NCI-H146 treated with DMSO at 0.1 percent for 48 hours (cell line): Measurements from ENCODE around the gene AURKB.
"Not testable (repeated sequence)": the region's sequence is repeated elsewhere in the genome, so short reads cannot be mapped to it uniquely, and the experiment has no call there.

Source experiments
- DNase-seq: peaks from one replicate; lab custom pipeline; 2025; ENCODE audit not compliant: unreplicated experiment; lab: John Stamatoyannopoulos, UW

AURKB gene

DNA sequence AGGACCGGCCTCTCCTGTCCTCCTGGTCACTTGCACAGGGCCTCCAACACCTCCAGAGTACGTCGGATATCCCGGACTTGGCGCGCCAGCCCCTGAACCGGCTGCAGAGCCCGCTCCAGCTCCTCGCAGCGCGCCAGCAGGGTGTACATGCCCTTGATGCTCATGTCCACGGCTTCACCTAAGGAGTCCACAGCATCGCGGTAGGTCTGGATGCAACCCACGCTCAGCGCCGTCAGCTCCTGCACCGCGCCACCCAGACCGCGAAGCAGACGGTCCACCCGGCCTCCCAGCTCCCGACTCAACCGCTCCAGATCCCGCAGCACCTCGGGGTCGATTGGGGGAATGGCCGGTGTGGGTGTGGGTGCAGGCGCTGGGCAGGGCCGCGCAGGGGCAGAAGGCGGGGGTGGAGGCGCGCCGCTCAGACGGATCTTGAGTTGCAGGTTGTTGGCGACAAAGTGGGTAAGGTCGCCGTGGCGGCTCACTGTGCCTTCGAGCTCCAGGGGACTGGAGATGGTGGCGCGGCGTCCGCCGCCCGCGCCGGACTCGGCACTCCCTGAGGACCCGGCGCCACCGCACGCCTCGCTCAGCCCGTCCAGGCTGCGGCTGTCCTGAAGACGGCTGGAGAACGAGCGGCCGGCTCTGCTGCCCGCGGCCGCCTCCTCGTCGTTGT is 21.2 kb downstream of the AURKB start:
- no peak for DNase-seq

DNA sequence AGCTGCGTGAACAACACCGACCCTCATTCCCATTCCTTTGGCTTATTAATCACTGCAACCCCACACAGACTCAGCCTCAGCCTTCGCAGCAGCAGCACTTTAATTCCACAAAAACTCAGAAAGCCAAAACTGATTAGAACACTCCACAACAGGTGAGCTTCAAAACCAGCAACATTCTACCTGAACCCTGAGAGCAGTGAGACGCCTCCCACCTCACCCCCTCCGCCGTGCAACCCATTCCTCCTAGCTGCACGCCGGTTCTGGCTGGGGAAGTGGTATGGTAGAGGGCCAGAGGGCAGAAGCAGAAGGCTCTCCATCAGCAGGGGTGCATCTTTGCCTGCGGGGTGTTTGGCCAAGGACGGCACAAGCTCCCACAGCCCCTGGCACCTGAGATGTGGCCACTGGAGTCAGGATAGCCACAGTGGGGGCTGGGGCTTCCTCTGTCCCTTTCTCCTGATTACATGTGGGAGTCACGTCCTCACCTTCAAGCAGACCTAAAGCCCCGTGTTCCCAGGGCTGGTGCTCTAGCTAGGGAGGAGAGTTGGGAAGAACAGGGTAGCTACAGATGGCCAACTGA is 22.0 kb downstream of the AURKB start:
- DNase-seq: no peak

DNA sequence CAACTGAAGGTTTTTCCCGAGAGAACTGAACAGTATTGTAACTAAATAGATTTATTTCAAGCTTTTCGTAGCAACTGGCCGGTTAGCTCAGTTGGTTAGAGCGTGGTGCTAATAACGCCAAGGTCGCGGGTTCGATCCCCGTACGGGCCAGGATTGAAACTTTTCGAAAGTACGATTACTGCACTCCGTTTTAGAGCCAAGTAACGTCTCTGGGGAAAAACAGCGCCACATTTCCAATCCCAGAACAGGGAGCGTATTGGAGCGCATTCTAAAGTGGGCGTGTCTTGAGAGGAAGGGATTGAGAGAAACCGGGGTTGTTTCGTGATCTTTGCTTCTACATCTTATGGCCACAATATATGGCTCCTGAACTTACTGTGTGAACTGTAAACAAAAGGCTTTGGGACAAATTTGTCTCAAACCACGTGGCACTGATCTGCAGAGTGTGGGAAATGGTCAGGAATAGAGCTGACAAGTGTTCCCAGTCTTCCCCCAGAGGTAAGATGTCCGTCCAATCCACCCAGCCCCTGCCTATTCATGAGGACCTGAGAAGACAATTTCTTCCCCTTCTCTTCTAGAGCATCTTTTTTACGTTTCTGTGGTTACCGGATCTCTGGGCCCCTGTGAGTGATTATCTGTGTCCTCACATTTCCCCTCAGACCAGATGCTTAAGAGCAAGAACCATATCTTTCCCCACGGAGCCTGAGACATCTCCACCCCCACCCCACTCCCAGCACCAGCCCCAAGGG is 22.7 kb downstream of the AURKB start:
- peak; percentile 98 for DNase-seq

DNA sequence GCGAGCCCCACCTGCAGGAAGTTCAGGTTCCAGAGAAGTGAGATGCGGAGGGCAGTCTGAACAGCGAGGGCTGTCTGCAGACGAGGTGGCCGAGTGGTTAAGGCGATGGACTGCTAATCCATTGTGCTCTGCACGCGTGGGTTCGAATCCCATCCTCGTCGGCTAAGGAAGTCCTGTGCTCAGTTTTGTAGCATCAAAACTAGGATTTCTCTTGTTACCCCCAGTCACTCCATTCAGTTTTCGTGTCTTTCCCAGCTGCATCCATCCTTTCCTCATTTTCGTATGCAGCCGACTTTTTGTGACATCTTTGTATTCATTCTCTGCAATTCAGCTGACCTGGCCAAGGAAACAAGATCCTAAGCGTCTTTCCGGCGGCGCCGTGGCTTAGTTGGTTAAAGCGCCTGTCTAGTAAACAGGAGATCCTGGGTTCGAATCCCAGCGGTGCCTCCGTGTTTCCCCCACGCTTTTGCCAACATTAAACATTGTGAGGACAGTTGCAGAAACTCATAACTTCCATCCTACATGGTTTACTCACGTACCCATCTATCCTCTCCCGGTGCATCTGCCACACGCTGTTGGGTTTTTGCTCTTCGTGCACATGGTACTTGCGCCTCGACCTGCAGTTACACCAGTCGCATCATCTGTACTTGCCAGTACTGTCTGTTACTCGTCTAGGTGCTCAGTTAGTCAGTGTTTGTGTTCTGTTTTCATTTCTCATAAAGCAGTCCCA is 23.4 kb downstream of the AURKB start:
- peak; percentile 99 for DNase-seq

DNA sequence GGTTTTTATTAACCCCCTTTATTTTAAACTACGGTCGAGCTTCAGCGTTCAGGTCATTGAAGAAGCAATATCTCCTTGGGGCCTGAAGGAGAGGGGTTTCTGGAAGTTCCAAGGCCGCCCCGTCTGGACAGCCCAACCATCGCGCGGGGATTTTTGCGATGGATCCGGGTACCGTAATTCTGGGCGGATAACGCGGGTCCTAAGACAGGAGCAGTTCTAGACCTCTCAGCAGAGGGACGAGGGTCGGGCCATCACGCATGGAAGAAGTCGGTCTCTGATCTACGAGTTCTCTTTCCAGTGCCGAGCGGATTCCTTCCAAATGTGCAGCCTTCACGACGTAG is 24.0 kb downstream of the AURKB start:
- no peak for DNase-seq

DNA sequence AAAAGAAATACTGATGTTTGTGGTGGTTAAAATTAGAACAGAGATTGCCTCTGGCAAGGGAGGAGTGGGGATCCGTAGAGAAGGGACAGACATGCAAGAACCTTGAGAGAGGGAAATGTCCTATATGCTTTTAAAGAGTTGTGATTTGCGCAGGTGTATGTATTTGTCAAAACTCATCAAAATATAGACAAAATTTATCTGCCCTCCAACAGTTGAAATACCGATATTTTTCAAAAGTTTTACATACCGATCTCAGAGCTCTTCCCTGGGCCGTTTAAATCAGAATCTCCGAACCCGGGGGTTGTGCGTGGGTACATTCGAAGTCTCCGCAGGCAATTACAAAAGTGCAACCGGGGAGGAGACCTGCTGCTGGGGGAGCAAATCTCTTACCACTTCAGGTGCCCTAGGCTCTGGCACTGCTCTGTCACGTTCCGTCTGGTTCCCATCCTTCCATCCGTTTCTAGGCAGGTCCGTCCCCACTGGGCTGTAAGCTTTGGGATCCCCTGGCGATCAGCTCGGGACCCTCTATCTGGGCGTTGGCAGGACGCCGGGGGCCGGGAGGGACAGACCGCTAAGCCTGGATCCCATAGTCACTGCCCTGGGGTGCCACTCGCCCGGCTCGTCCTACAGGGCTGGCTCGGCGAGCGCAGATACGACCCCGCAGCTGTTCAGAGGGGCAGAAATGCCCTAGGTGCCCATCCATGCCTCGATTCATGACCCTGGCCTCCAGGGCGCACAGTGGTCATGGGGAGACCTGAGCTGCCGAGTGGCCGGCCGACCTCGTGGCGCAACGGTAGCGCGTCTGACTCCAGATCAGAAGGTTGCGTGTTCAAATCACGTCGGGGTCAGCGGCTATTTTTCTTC is 24.6 kb downstream of the AURKB start:
- DNase-seq: peak; percentile 68

DNA sequence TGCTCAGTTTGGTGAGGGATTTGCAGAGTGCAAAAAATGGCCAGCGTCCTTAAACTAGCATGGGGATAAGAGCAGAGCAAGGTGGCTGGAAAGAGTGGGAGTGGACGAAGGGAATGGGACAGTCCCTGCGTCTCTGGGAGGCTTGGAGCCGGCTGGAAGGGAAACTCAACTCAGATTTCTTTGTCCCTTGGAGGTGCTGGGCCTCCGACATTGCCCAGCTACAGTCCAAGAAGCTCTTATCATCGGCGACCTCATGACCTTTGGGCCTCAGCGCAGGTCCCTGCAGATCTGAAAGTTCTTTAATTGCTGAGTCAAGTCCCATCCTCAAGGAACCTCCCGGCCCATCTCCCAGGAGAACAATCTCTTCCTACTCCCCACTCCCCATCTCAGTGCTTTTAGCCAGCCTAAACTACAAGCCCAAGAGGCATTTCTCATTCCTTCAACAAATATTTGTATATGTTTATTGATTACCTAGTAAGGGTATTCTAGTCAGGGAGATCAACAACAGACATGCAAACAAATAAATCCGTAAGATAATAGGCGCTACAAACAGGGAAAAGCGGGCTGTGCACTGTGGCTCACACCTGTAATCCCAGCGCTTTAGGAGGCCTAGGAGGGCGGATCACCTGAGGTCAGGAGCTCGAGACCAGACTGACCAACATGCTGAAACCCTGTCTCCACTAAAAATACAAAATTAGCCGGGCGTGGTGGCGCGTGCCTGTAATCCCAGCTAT is 33.2 kb downstream of the AURKB start:
- no peak for DNase-seq

DNA sequence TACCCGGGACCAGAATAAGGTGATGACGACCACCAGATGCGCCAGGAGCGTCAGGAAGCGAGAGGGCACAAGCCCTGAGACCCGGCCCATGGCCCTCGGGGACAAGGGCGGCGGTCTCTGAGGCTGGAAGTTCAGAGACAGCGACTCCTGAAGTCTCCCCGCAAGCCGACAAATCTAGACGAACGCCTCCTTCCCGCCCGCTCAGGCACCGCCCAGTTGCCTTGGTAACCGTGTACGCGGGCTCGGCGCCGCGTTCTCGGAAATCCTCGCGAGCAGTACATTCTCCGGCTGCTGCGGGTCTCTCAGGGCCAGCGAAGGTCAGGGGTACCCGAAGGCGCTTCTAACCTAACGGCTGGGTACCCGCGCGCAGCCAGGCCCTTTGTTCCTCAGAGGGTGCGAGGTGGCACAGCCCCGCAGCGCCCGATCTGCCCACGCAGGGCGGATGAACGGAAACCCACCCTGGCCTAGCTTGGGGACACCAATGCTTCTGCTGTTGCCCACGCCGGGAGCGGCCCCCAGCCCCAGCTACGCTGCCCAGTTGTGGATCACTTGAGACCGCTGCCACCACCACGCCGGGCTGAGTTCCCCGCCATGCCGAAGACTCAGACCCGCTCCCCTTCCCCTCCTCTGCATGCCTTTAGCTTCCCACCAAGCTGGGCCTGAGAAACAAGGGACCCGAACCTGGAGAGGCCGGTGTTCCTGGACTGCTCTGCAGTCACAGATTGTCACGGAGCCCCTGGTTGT is 34.0 kb downstream of the AURKB start, which contains the start of gene TMEM107:
Gene TMEM107 (minus strand): TSS at position 184 of the 744 bp plus-strand sequence. CDS start 94 bp downstream, at position 90.
- peak; percentile 84 for DNase-seq

DNA sequence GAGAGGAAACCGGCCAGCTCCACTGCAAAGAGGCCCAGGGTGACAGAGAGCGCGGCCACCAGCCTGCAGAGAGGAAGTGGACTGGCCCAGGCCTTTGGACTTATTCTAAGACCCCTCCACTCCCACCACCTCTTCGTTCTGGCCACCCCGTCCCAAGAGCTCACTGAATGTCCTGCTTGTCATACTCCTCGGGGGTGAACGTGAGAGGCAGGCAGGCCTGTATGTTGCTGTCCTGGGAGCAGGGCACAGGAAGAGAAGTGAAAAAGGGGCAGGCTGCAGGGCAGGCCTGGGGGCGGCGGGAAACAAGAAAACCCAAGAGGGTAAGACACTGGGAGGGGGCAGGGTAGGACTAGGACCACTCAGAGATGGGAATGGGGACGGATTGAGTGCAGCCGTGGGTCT is 34.6 kb downstream of the AURKB start:
- peak; percentile 19 for DNase-seq

DNA sequence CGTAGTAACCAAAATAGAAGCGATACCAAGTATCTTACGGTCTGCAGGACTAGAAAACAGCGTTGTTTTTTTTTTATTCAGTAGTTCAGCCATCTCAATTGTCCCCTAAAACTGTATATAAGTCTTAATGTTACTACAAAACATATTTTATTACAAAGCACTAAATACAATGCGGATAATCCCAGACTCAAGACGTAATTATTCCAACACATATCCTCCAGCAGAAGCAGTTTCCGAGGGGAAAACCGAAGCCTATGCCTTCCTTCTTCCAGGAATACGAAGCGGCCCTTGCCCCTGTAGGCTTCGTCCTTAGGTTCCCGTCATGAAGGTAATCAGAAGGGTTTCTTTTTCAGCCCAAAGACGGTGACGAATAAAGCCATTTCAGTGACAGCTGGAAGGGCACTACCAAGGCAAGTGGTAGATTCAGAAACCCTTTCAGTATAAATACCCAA is 36.5 kb downstream of the AURKB start:
- DNase-seq: no peak

DNA sequence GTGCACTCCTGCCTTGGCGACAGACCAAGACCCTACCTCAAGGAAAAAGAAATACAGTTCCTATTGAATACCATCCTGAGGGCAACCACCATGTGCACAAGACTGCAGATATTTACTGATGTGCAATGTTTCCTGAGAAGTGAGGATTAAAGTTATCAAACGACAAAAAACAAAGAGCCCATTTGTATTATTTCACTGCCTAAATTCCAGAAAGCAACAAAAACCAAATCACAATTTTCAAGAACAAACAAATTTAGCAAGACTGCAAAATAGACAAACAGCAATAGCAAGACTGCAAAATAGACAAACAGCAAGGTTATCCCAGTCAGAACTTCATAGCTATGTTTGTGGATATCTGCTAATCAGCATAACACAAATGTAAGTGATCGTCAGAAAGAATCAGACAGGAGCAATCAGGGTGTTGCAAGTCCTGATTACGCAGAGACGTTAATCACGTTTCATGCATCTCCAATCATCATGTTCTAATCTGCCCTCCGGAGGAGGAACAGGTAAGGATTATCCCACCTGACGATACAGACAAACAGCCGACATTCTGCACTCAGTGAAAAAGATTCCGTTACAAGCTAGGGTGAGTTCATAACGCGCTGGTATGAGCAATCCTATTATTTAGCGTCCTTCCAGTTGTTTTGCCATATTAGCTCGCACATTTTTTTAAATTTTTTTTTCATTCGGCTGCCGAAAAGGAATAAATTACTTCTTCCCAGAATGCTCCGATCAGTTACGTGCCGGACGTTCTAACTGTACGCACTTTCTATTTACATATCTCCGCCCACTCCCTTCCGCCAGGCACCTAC is 37.1 kb downstream of the AURKB start:
- peak; percentile 88 for DNase-seq

DNA sequence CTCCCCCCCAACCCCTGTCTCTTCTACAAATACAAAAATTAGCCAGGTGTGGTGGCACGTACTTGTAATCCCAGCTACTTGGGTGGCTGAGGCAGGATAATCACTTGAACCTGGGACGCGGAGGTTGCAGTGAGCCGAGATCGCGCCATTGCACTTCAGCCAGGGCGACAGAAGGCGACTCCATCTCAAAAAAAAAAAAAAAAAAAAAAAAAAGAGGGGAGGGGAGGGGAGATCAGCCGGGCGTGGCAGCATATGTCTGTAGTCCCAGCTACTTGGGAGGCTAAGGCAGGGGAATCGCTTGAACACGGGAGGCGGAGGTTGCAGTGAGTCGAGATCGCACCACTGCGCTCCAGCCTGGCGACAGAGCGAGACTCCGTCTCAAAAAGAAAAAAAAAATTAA is 40.2 kb downstream of the AURKB start:
- DNase-seq: not testable (repeated sequence)

DNA sequence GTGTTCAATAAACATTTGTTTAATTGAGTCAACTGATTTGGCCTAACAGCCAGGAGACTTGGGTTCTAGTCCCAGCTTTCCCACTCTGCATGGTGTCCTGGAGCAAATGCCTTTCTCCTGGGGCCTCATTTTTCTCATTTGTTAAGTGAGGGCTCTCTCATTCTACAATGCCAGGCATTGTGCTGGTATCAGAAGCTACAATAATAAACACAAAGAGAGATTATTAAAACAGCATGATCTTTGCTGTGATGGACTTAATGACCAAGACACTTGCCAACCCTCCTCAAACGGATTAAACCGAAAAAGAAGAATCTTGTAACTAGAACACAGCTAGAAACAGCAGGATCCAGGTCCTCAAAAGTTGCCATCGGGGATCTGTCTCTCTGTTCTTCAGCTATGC is 42.8 kb downstream of the AURKB start:
- DNase-seq: no peak

DNA sequence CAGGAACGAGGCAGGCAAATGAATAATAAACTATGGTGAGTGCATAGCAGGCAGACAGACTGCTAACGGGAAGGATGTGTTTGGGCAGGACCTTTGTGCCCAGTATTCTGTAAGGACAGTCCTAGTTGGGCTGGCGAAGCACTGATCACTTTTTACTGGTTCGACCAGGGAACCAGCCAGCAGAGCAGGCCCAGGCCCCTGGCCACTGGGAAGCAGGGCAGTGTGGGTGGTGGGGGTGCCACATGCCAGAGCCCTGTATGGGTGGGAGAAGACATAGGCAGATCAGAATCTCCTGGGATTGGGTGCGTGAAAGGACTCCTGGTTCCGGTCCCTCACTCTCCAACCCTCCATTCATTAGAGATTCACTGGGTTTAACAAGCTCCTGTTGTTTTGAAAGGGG is 43.6 kb downstream of the AURKB start:
- no peak for DNase-seq

DNA sequence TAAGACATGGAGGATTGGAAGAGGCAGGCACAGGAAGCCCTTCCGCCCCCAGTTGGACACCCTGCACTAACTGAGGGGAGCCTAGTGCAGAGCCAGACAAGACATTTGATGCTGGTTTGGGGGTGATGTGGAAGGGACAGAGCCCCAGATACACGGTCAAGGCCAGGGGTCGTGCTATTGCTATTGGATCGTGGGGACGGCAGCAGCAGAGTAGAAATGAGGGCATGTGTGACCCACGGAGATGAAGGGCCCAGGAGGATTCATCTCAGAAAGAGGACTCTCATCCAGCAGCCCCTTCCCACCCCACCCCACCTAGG is 45.6 kb downstream of the AURKB start:
- no peak for DNase-seq

DNA sequence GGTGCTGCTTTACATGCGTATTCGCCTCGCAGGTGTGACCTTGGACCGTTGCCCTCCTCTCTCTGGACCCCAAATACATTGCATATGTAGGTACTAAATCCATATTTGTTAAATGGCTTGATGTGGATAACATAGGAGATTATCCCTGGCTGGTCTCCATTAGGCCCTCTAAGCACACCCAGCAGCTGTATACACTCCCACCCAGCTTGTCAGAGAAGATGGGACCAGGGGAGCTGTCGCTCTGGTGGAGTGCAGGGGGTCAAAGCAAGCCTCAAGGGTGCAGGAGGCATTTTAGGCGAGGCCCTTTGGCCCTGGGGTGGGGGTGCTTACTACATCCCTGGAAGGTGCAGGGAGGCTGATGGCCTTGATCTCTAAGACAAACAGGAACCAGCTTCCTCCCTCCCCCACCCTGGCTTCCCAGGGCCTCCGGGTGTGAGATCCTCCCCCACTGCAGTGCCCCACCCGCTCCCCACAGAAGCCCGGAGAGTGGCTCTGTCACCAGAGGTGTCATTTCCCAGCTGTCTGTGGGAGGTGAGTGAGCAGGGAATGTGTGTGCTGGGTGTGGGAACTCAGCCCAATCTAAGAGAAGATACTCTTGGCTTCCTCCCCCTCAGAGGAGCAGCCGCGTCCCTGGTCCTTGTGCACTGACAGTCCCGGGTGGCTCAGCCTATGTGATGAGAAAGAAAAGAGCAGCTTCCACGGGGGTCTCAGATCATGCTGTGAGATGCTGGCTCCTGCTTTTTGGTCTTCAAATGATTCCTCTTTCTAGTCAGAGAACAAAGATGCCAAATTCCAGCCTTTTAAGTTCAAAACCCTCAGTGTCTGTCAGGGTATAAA is 46.2 kb downstream of the AURKB start:
- DNase-seq: no peak
